Panc1 (cell line): ENCODE measurements around the gene RBL2. TPM values are rescaled to one million over a fixed set of nuclear protein-coding genes. Genes with fewer than 3 reads are reported as not detected.

Source experiments
- ATAC-seq: fragments of 200-7000 bp; cut with Tn5 transposase; 2 replicates; pipeline ENCODE4 v1.9.1; 2020; ENCODE audit warnings: mild to moderate bottlenecking, moderate library complexity
- BruUV-seq: library from RNA; stranded (reverse); fragments of 400-500 nt; replicated peaks from 2 replicates; lab custom pipeline; 2021; lab: Mats Ljungman, UMichigan
- CTCF ChIA-PET: fragments of 300-600 bp; sonication (Branson Sonifier 250); formaldehyde crosslinking; loops from one replicate; lab custom pipeline; 2022; ENCODE audit warnings: antibody characterized with exemption; lab: Charles Lee
- POLR2A ChIA-PET: fragments of 300-600 bp; sonication (Branson Sonifier 250); formaldehyde crosslinking; loops from one replicate; lab custom pipeline; 2022; ENCODE audit warnings: antibody characterized with exemption; lab: Charles Lee
- DNase-seq: peaks from one replicate; pipeline ENCODE4 v3.0.0-alpha.2; 2010; ENCODE audit warnings: low read depth, low spot score
- H3K27ac ChIP-seq: 2 replicates; pipeline ENCODE4 v1.5.1; 2011; ENCODE audit warnings: mild to moderate bottlenecking, low read length, inconsistent platforms
- H3K27me3 ChIP-seq: fragments of 200-500 bp; sonication (Bioruptor generic); 2 replicates; pipeline ENCODE4 v1.6.0; 2014; ENCODE audit warnings: low read length, inconsistent platforms; ENCODE audit not compliant: control insufficient read depth, insufficient read depth
- H3K36me3 ChIP-seq: fragments of 200-500 bp; sonication (Bioruptor generic); 2 replicates; pipeline ENCODE4 v1.5.1; 2014; ENCODE audit warnings: inconsistent platforms, mild to moderate bottlenecking, low read length, moderate library complexity; ENCODE audit not compliant: control insufficient read depth, insufficient read depth
- H3K4me1 ChIP-seq: 2 replicates; pipeline ENCODE4 v1.5.1; 2011; ENCODE audit warnings: inconsistent platforms, mild to moderate bottlenecking, low read length, moderate library complexity; ENCODE audit not compliant: control insufficient read depth, insufficient read depth
- H3K4me3 ChIP-seq, 2 experiments: 2 replicates each; pipeline ENCODE4 v1.5.1; 2011 to 2012; ENCODE audit warnings: low read depth in 2 of 2, low read length in 2 of 2, mild to moderate bottlenecking in 2 of 2, inconsistent platforms in 1 of 2, moderate library complexity in 1 of 2
- H3K9me3 ChIP-seq: fragments of 200-500 bp; sonication (Bioruptor generic); 2 replicates; pipeline ENCODE4 v1.5.1; 2014; ENCODE audit warnings: low read depth, mild to moderate bottlenecking, inconsistent platforms, low read length, moderate library complexity; ENCODE audit not compliant: control insufficient read depth, insufficient read depth
- CTCF ChIP-seq: fragments of 450-650 bp; IDR thresholded peaks from 2 replicates; pipeline ENCODE4 v1.5.1; 2017; ENCODE audit warnings: mild to moderate bottlenecking
- POLR2AphosphoS5 ChIP-seq: IDR thresholded peaks from 2 replicates; pipeline ENCODE4 v1.6.1; 2012; ENCODE audit warnings: mild to moderate bottlenecking, low read depth, low read length, moderate library complexity
- SIN3A ChIP-seq: IDR thresholded peaks from 2 replicates; pipeline ENCODE4 v1.6.1; 2012; ENCODE audit warnings: low read depth, mild to moderate bottlenecking, low read length, moderate library complexity, borderline replicate concordance; ENCODE audit not compliant: insufficient read depth
- TCF7L2 ChIP-seq: IDR thresholded peaks from 2 replicates; pipeline ENCODE4 v1.6.1; 2011; ENCODE audit warnings: mild to moderate bottlenecking, low read depth, low read length, inconsistent platforms
- in situ Hi-C: cut with HindIII; loops from 2 replicates; pipeline ENCODE4 v1.10.0; 2016; ENCODE audit warnings: low sequenced_read_pairs, low pct_unique_long_range_greater_than_20kb
- intact Hi-C: fragments of 100-400 bp; cut with micrococcal nuclease; formaldehyde crosslinking; loops from one replicate; pipeline ENCODE4 v1.10.0; 2022; ENCODE audit not compliant: unreplicated experiment
- total RNA-seq: library from RNA; stranded (reverse); gene quantifications from one replicate; pipeline ENCODE4 v1.2.1, GENCODE V29; 2021; ENCODE audit not compliant: unreplicated experiment
- TF ChIP-seq, protein P1 (sequence below), 2 experiments: IDR thresholded peaks; 2 replicates each; pipeline ENCODE4 v1.6.1; 2011 to 2012; ENCODE audit warnings: low read depth in 2 of 2, control low read depth in 1 of 2, low read length in 1 of 2, mild to moderate bottlenecking in 1 of 2, moderate library complexity in 1 of 2; ENCODE audit not compliant: insufficient read depth in 1 of 2

RBL2 gene
- total RNA-seq, 1 experiment from 2014 or later = 28.9 TPM

GRCh38 chr16:53482123-53482522 lies 47.9 kb downstream of the RBL2 start:
- in situ Hi-C loops = no loop called here
- ATAC-seq (no peak), DNase-seq (no peak)
- Histone ChIP-seq H3K27ac (no peak overlapping the region), H3K36me3 (peaks cover 2% of the 10 kb centered on the region; the same call in 1 of the 2 replicates), H3K4me3 (no peak overlapping the region), H3K4me1 (no peaks in the 10 kb centered on the region), H3K27me3 (no peaks in the 10 kb centered on the region), H3K9me3 (no peaks in the 10 kb centered on the region)
- BruUV-seq = no TSS peak
- intact Hi-C loops = no loop called here
- POLR2A ChIA-PET = no interaction called here
- CTCF ChIA-PET = no interaction called here
- TF ChIP-seq CTCF (no peak), SIN3A (no peak), POLR2AphosphoS5 (no peak), TCF7L2 (no peak)
- TF ChIP-seq, protein P1, sequence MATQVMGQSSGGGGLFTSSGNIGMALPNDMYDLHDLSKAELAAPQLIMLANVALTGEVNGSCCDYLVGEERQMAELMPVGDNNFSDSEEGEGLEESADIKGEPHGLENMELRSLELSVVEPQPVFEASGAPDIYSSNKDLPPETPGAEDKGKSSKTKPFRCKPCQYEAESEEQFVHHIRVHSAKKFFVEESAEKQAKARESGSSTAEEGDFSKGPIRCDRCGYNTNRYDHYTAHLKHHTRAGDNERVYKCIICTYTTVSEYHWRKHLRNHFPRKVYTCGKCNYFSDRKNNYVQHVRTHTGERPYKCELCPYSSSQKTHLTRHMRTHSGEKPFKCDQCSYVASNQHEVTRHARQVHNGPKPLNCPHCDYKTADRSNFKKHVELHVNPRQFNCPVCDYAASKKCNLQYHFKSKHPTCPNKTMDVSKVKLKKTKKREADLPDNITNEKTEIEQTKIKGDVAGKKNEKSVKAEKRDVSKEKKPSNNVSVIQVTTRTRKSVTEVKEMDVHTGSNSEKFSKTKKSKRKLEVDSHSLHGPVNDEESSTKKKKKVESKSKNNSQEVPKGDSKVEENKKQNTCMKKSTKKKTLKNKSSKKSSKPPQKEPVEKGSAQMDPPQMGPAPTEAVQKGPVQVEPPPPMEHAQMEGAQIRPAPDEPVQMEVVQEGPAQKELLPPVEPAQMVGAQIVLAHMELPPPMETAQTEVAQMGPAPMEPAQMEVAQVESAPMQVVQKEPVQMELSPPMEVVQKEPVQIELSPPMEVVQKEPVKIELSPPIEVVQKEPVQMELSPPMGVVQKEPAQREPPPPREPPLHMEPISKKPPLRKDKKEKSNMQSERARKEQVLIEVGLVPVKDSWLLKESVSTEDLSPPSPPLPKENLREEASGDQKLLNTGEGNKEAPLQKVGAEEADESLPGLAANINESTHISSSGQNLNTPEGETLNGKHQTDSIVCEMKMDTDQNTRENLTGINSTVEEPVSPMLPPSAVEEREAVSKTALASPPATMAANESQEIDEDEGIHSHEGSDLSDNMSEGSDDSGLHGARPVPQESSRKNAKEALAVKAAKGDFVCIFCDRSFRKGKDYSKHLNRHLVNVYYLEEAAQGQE (IDR thresholded peaks at IDR 0.05; ENCODE audit: insufficient read depth in 1 of 2, low read depth in 2 of 2, low read length in 1 of 2) = no peak

DNA sequence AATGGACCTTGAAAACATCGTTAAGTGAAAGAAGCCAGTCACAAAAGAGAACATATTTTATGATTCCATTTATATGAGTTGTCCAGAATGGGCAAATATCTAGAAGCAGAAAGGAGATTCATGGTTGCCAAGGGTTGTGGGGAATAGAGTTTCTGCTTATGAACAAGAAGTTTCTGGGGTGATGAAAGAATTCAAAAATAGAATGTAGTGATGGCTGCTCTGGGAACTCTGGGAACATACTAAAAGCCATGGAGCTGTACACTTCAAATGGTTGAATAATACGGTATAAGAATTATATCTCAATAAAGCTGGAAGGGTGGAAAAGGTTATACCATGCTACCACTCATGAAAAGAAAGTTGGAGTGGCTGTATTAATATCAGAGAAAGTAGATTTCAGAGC lies 50.3 kb downstream of the RBL2 start:
- H3K27me3 ChIP-seq = no peaks in the 10 kb centered on the region
- H3K9me3 ChIP-seq = no peaks in the 10 kb centered on the region
- peaks cover 2% of the 10 kb centered on the region; the same call in 1 of the 2 replicates for H3K36me3 ChIP-seq
- H3K4me1 ChIP-seq = no peaks in the 10 kb centered on the region
- DNase-seq (no peak), ATAC-seq (no peak)
- no peak for TF ChIP-seq TCF7L2
- TF ChIP-seq SIN3A = no peak
- no peak for TF ChIP-seq POLR2AphosphoS5
- TF ChIP-seq, protein P1 (IDR thresholded peaks at IDR 0.05; ENCODE audit: insufficient read depth in 1 of 2, low read depth in 2 of 2, low read length in 1 of 2) = no peak
- no peak for TF ChIP-seq CTCF
- CTCF ChIA-PET = no interaction called here
- H3K27ac ChIP-seq = no peak overlapping the region
- in situ Hi-C loops (no loop called here), intact Hi-C loops (no loop called here)
- H3K4me3 ChIP-seq = no peak overlapping the region
- POLR2A ChIA-PET = no interaction called here
- no TSS peak for BruUV-seq
